Breast epithelium (tissue), 4 donors: Measurements from ENCODE around the gene GPR137. TPM values are rescaled to one million over a fixed set of nuclear protein-coding genes. Genes with fewer than 3 reads are reported as not detected.

Source experiments
- DNase-seq, 2 donors: peaks; one replicate each; pipeline ENCODE4 v3.0.0-alpha.2; 2019; ENCODE audit warnings: low spot score in 2 of 2
- H3K27ac ChIP-seq, 2 donors: fragments of 200-600 bp; sonication (generic) in 1 of 2; one replicate each; pipeline ENCODE4 v1.5.1; 2016 to 2019; ENCODE audit warnings: mild to moderate bottlenecking in 1 of 2
- H3K27me3 ChIP-seq, 2 donors: fragments of 200-600 bp; sonication (generic) in 1 of 2; one replicate each; pipeline versions ENCODE4 v1.5.1 to v1.6.0; 2017 to 2019; ENCODE audit warnings: control low read depth in 1 of 2, mild to moderate bottlenecking in 1 of 2
- H3K36me3 ChIP-seq: fragments of 200-600 bp; one replicate; pipeline ENCODE4 v1.5.1; 2019
- H3K4me1 ChIP-seq, 2 donors: fragments of 200-600 bp; sonication (generic); one replicate each; pipeline ENCODE4 v1.5.1; 2016 to 2019; ENCODE audit warnings: control low read depth in 1 of 2
- H3K4me3 ChIP-seq, 3 donors: fragments of 200-600 bp; sonication (generic); 1 replicate in 2 of 3; 2 replicates in 1 of 3; pipeline ENCODE4 v1.5.1; 2016 to 2019; ENCODE audit warnings: mild to moderate bottlenecking in 3 of 3, moderate library complexity in 2 of 3
- H3K9me3 ChIP-seq, 2 donors: fragments of 200-600 bp; sonication (generic) in 1 of 2; one replicate each; pipeline ENCODE4 v1.5.1; 2016 to 2019; ENCODE audit warnings: control low read depth in 1 of 2
- CTCF ChIP-seq, 3 donors: fragments of 450-650 bp; IDR thresholded peaks; one replicate each; pipeline ENCODE4 v1.5.1; 2016 to 2017; ENCODE audit warnings: antibody characterized with exemption in 3 of 3, mild to moderate bottlenecking in 3 of 3, moderate library complexity in 3 of 3
- POLR2A ChIP-seq: fragments of 450-650 bp; IDR thresholded peaks from one replicate; pipeline ENCODE4 v1.6.1; 2016; ENCODE audit warnings: antibody characterized with exemption, mild to moderate bottlenecking, moderate library complexity
- POLR2AphosphoS5 ChIP-seq, 3 donors: sonication (generic); formaldehyde crosslinking; IDR thresholded peaks; one replicate each; pipeline ENCODE4 v1.6.1; 2017; ENCODE audit warnings: antibody characterized with exemption in 3 of 3
- intact Hi-C: fragments of 100-400 bp; cut with DNase I; formaldehyde crosslinking; loops from one replicate; pipeline ENCODE4 v1.15.1; 2023; ENCODE audit warnings: low total_unique reads
- total RNA-seq, 3 donors: library from RNA; depleted of rRNA; stranded (reverse); fragments of >200 nt; gene quantifications; one replicate each; pipeline ENCODE4 v1.1.0, GENCODE V29; 2016

The GPR137 gene
- total RNA-seq, 3 donors from 2014 or later: 8.9 to 14.7 (median 11.1) TPM

DNA sequence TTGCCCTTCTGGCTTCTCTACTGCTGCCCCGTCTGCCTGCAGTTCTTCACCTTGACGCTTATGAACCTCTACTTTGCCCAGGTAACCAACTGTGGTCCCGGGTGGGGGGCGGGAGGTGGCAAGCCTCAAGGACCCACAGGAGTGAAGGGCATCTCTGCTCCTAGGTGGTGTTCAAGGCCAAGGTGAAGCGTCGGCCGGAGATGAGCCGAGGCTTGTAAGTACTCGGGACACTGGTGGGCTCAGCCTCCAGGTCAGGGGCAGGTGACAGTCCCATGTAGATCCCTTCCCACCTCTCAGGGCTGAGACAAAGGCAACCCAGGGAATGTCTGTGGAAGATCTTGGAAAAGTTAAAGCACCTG lies 1.1 kb downstream of the GPR137 start:
- Histone ChIP-seq H3K27me3 (peaks cover 6 to 10% of the 10 kb centered on the region in 2 donors), H3K9me3 (no peaks in the 10 kb centered on the region), H3K36me3 (no peaks in the 10 kb centered on the region), H3K4me1 (peaks cover 9 to 27% of the 10 kb centered on the region in 2 donors), H3K27ac (peak overlapping the region in 1 of 2 donors; percentile 98), H3K4me3 (no peak overlapping the region)
- DNase-seq: no peak
- TF ChIP-seq CTCF (IDR thresholded peaks at IDR 0.05) (no peak), POLR2AphosphoS5 (IDR thresholded peaks at IDR 0.05) (no peak), POLR2A (no peak)
- intact Hi-C loops: no loop called here

DNA sequence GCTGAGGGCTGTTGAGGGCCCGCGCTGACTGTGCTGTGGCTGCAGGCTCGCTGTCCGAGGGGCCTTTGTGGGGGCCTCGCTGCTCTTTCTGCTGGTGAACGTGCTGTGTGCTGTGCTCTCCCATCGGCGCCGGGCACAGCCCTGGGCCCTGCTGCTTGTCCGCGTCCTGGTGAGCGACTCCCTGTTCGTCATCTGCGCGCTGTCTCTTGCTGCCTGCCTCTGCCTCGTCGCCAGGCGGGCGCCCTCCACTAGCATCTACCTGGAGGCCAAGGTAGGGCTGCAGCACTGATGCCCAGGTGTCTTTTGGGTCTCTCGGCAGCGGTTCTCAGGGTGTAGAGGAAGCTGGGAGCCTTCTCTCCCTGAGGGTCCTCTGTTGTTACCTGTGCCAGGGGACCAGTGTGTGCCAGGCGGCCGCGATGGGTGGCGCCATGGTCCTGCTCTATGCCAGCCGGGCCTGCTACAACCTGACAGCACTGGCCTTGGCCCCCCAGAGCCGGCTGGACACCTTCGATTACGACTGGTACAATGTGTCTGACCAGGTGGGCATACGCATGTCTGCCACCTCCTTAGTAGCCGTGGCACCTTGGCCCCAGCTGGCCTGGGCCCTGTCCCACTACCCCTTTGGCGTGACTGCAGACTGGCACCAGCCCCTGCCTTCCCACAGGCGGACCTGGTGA lies 2.2 kb downstream of the GPR137 start:
- no peaks in the 10 kb centered on the region for H3K9me3 ChIP-seq
- no peaks in the 10 kb centered on the region for H3K36me3 ChIP-seq
- H3K27ac ChIP-seq: no peak overlapping the region
- DNase-seq: no peak
- TF ChIP-seq CTCF (IDR thresholded peaks at IDR 0.05) (no peak), POLR2A (no peak), POLR2AphosphoS5 (IDR thresholded peaks at IDR 0.05) (no peak)
- no peak overlapping the region for H3K4me3 ChIP-seq
- peaks cover 8 to 21% of the 10 kb centered on the region in 2 donors for H3K27me3 ChIP-seq
- H3K4me1 ChIP-seq: peaks cover 17 to 31% of the 10 kb centered on the region in 2 donors
- intact Hi-C loops: no loop called here

GRCh38 chr11:64288353-64288750 lies 2.7 kb downstream of the GPR137 start:
- Histone ChIP-seq H3K9me3 (no peaks in the 10 kb centered on the region), H3K4me3 (no peak overlapping the region), H3K36me3 (no peaks in the 10 kb centered on the region), H3K27me3 (peaks cover 8 to 26% of the 10 kb centered on the region in 2 donors), H3K27ac (no peak overlapping the region), H3K4me1 (peaks cover 17 to 27% of the 10 kb centered on the region in 2 donors)
- intact Hi-C loops: no loop called here
- DNase-seq: no peak
- TF ChIP-seq CTCF (IDR thresholded peaks at IDR 0.05) (no peak), POLR2A (no peak), POLR2AphosphoS5 (IDR thresholded peaks at IDR 0.05) (no peak)

GRCh38 chr11:64289002-64289564 lies 3.4 kb downstream of the GPR137 start:
- Histone ChIP-seq H3K27me3 (peaks cover 8 to 26% of the 10 kb centered on the region in 2 donors), H3K36me3 (no peaks in the 10 kb centered on the region), H3K9me3 (no peaks in the 10 kb centered on the region), H3K4me3 (no peak overlapping the region), H3K4me1 (peaks cover 16 to 19% of the 10 kb centered on the region in 2 donors), H3K27ac (no peak overlapping the region)
- TF ChIP-seq POLR2A (no peak), POLR2AphosphoS5 (IDR thresholded peaks at IDR 0.05) (no peak), CTCF (IDR thresholded peaks at IDR 0.05) (no peak)
- intact Hi-C loops: no loop called here
- no peak for DNase-seq
